Stimulated activated CD4-positive, alpha-beta T cell treated with anti-CD3 and anti-CD28 coated beads, Interleukin-1b, Interleukin-23, amount 100 ng/mL, for 48 hours (primary cell): Measurements from ENCODE around the gene GOLT1A.

Experiments
- DNase-seq: peaks from one replicate; pipeline ENCODE4 v3.0.0-alpha.2; 2020

The GOLT1A gene

DNA sequence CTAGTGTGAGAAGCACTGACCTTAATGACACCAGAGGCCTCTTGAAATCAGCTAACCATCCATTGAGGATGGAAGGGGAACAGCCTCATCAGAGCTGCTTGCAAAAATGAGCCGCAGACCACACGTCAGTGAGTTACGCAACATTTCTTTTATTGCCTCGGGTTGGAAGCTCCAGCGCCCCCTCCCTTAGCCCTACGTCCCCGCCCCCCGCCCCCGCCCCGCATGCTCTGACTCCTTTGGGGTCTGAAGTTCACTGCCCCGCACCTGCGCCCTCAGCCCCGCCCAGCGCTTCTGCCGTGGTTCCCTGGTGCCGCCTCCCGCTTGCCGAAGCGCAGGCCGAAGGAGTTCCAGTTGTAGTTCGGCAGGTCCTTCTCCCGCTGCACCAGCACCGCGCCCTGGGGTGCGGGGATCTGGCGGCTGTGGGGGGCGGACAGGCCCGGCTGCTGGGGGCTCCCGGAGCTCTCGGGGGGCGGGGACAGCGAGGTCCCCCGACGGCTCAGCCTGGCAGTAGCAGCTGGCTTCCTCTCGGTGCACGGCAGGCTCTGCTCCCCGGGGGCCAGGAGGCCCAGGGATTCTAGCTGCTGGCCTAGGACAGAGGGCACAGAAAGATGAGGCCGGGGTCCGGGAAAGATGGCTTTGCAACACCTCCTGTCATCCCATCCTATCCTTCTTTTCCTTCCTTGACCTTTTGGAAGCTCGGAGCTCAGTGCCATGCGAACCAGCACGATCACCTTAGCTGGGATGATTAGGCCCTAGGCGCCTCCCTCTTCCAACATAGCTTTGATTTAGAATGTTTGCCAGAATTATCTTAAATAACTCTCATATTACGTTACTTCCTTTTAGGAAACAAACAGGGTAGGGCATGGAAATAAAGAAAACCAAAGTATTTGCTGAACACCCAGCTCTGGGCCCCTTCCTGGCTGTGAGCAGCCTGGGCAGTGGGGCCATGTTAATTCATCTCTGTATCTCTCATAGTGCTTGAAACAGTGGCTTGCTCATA is 23.3 kb downstream of the GOLT1A start:
- DNase-seq: no peak

DNA sequence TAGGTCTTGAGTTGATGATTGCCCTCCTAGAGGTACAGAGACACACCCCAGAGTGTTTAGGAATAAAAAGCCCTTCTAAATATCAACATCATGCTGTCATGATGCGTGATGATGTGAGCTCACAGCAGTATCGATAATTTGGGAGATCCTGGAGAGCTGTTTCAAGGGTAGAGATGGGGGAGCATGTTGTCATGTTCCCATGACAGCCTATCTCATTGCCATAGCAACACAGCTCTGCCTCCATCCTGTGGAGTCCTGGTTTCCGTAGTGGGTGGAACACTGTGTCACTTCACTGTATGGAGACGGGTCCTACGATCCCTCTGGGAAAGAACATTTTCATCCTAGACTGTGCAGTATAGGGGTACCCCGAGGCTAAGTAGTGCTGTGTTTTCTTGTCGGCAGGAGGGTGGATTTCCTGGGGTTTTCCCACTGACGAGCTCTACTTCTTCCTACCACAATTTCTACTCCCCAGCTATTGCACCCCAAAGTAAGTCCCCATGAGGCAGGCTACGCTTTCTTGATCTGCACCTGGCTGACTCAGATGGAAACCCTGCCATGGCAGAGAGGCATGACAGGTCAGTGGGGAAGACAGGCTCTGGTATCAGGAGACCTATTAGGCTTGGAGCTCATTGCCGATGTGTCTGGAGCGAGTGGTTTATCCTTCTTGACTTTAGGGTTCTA is 24.7 kb downstream of the GOLT1A start:
- no peak for DNase-seq

DNA sequence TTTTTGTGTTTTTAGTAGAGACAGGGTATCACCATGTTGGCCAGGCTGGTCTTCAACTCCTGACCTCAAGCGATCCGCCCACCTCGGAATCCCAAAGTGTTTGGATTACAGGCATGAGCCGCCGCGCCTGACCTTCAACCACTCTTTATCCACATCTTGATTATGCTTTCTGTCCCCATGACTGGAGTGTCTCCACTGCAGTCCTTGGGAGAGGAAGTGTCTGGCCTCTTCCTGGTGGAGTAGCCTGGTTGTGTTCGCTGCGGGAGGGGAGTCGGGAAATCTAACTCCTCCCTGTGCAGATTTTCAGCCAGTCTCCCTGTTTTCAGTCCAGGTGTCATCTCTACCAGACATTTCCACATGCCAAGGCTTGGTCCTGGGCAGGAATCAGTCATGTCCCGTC is 27.2 kb downstream of the GOLT1A start:
- no peak for DNase-seq

DNA sequence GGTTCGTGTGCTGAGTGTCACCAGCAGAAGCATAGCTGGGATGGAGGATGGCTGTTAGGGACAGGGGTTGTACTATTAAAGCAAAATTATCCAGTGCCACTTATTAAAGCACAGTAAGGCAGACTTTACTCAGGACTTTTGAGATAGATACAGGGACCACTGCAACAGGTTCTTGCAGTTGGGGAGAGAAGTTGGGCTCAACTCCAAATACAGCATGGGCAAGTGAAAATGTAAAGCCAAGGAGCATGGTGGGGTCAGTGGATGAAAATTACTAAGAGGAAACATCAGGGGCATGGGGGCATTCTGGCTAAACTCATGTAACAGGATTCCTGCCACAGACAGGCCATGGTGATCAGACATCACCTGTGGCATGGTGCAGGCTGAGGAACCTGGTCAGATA is 32.7 kb downstream of the GOLT1A start:
- DNase-seq: no peak

DNA sequence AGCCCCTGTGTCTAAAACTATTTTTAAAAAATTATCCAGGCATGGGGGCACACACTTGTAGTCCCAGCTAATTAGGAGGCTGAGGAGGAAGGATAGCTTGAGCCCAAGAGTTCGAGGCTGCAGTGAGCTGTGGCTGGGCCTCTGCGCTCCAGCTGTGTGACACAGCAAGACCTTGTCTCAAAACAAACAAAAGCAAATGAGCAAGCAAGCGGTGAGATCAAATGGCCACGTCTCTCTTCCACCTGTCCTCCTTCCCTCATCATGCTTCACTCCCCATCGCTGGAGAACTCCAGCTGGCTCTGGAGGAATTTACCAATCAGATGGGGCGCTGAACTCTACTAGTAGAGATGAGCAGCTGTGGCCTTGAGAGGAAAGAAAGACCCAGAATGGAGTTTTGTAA is 33.7 kb downstream of the GOLT1A start:
- no peak for DNase-seq

DNA sequence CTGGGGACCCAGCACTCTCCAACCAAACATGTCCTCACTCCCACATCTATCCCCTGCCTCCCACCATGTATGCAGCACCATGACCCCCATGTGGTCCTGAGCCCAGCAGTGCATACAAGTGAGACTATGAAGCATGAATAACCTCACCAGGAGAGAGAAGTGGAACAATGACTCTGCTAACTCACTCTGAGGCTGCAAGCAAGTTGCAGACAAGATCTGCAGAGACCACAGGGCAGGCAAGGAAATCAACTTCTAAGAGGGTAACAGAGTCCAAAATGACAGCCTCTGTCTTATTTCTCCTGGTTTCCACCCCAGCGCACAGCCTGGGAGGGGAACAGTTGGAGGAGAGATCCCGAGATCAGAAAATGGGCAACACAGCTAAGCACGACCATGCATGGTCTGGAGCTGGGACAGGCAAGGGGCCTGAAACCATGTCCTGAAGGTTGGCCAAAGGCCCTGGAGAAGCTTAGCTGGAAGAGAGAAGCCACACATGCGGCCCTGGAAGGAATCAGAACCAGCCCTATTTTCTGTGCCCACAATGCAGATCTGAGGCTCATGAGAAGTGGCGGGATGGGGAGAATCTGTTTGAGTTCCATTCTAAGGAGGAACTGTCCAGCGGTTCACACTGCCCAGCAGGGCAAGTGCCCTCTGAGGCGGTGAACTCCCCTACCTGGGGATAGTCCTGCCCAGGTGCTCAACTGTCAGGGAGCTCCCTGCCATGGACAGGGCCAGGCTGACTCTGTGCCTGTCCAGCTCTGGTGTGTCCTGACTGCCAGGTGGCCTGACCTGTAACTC is 35.1 kb downstream of the GOLT1A start:
- DNase-seq: no peak

DNA sequence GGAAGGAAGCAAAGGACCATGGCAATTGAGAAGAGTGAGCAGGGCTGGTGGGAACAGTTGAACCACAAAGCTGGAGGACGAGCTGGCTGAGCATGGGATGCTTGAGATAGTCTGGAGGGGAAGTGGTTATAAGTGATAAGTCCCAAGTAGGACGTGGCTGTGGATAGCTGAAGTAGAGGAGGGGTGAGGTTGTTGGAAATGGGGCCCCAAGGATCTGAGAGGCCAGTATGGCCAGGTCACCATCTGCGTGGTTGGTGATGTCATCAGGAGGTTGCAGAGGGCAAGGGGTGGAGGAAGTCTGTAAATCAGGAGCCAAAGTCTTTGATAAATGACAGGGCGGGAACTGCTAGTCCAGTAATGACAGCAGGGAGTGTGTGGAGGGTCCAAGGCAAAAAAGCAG is 36.7 kb downstream of the GOLT1A start:
- DNase-seq: no peak

DNA sequence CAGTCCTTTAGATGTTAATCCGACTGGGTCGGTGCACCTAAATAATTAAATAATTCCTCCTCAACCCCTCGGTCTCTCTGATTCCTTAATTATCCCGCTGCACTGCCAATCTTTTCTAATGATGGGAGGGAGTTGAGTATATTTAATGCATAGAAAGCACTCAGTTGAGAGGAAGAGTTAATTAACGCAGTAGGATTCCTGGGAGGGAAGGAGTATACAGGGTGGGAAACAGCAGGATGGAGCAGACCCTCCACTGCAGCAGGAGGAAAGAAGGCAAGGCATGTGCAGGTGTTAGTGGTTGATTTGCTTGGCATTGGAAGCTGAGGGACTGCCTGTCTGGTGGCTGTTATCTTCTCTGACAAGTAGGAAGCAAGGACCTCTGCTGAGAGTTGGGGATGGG is 37.7 kb downstream of the GOLT1A start:
- no peak for DNase-seq

DNA sequence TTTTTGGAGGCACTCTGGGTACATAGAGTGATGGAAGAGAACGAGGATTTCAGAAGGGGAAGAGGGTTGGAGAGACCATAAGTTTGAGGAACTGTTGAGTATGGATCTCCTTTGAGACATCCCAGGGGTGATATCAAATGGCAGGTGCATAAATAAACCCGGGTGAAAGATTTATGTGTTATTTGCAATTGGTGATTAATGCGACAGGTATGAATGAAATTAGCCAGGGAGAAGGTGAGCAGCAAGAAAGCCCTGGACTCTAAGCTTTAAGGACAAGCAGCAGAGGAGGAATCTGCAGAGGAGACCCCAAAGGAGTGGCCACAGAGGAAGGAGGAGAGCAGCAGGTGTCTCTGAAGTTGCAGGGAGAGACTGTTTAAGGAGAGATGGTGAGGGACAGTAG is 38.8 kb downstream of the GOLT1A start:
- no peak for DNase-seq

DNA sequence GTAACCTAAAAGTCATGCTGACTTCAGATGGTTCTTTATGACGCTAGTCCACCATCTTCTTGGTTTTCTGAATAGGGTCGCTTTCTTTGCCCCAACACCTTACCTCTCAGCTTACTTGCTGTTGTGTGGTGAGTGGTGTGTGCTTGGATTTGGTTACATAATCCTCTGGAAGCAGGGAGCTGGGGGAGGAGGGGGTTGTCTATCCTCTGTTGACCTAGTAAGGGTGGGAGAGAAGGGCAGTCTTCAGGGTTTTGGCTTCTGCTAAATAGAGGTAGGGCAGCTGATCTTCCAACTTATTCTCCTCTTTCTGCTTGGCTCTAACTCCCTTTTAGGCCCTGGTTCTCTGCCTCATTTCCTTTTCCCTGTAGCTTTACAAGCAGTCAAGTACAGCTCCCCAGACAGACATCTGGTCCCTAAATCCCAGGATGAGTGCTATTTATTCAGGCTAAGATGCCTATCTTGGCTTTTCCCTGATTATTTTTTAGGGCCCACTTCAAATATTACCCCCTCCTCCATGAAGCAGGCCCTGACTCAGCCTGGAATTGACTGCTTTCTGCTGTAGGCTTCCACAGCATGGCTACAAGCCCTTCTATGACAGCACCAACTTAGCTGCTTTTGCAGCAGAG is 41.3 kb downstream of the GOLT1A start:
- DNase-seq: no peak

DNA sequence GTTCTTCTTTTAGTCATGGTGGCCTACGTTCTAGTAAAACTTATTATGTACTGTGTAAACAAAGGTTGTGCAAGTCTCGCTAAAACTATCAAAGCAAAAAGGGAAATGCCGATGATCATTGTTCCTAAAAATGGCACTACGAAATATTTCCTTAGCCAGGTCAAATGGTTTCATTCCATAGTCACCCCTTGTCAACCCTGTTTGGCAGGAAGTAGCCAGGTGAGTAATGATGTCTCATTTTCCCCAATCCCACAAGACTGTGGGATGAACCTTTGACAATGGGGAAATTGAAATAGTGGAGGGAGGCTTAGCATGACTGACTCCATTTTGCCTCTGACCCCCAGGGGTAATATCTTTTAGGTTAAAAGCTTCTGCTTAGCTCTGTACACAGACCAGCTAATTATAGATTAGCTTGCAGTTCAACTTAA is 42.0 kb downstream of the GOLT1A start:
- no peak for DNase-seq

DNA sequence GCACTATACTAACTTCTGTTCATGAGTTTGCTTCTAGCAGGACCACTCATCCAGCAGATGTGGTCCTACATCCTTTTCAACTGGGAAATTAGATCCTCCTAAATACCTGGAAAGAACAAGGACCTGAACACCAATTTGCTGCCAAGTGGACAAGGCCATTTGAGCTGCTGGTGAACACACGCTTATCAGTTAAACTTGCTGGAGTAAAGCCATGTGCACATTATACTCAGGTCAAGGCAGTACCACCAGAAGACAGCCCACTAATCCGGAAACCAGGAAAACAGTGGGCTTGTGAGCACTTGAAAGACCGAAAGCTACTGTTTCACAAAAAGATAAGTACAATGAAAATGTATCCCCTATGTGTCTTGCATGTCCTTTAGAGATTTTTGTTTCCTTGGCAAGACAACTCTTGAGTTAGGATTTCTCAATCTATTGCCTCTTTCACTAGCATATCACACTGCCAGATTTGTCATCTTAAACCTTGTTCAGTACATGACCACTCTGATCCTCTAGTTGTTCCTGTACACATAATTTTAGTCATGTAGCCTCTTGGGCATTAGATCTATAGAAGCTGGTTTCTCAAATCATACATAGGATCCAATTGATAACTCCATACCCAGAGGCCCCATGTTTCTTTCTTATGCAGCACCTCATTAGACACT is 43.2 kb downstream of the GOLT1A start:
- no peak for DNase-seq

DNA sequence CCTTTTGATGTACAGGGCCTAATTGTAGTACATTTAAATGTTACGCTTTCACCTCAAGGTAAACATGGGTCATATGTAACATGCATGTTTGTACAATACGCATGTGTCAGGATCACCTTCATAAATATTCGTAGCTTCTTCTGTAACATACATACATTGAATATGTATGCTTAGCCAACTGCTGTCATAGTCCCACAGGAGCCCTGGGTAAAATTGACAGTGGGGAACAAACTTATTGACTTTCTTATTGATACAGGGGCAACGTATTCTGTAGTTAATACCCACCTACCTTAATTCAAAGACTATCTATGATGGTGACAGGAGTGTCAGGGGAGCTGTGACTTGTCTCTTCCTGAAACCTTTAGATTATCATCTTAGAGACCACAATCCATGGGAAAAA is 43.9 kb downstream of the GOLT1A start:
- DNase-seq: no peak

DNA sequence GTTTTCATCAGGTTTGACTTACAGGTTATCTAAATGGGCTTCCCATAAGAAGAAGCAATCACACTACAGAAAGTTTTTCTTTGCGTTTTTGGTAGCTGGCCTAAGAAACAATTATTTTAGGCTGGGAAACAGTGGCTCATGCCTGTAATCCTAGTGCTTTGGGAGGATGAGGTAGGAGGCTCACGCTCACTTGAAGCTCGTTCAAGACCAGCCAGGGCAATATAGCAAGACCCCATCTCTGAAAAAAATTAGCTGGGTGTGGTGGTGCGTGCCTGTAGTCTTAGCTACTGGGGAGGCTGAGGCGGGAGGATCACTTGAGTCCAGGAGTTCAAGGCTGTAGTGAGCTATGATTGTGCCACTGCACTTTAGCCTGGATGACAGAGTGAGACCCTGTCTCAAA is 46.1 kb downstream of the GOLT1A start:
- no peak for DNase-seq

DNA sequence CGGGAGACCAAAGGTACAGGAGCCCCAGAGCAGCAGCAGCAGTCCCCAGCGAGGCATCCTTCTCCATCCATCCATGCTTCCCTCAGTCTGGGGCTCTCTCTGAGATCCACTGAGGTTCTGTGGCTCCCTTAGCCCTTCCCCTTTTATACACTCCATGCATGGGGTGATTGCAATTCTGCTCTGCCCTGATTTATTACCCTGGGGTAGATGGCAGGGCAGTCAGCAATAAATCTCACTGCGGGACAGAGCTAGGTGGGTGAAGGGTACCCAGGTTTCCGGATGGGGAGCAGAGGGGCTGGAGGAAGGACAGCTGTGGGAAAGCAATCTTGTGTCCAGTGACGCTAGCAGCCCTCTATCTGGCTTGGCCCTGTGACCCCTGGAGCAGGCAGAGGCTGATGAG is 47.6 kb downstream of the GOLT1A start, which contains the start of gene REN:
Gene REN, minus strand, starts transcription at position 119 of the 400 bp plus-strand sequence. Its CDS starts 44 bp downstream, at position 75.
- no peak for DNase-seq

DNA sequence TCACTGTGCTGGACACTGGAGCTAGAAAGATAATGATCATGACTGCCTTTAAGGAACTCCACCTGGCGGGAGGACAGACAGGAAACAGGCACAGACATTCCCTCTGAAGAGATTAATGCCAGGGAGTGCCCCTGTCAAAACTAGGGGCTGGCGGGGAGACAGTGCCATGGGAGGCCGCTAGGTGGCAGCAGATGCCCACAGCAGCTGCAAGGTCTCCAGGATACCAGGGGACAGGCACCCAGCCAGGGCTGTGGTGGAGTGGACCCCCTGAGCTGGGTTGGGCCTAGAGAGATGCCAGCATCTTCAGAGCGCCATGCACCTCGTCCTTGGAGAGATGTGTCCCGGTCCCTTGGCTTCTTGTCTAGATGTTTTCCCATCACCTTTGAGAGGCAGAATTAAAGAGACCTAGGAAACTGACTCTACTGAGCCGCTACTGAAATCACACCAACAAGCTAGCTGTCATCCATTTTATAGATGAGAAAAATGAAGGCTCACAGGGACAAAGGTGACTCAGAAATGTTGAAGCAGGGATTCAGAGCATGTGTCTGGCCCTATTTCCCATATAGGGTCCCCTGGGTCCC is 51.2 kb downstream of the GOLT1A start:
- peak; percentile 76 for DNase-seq

DNA sequence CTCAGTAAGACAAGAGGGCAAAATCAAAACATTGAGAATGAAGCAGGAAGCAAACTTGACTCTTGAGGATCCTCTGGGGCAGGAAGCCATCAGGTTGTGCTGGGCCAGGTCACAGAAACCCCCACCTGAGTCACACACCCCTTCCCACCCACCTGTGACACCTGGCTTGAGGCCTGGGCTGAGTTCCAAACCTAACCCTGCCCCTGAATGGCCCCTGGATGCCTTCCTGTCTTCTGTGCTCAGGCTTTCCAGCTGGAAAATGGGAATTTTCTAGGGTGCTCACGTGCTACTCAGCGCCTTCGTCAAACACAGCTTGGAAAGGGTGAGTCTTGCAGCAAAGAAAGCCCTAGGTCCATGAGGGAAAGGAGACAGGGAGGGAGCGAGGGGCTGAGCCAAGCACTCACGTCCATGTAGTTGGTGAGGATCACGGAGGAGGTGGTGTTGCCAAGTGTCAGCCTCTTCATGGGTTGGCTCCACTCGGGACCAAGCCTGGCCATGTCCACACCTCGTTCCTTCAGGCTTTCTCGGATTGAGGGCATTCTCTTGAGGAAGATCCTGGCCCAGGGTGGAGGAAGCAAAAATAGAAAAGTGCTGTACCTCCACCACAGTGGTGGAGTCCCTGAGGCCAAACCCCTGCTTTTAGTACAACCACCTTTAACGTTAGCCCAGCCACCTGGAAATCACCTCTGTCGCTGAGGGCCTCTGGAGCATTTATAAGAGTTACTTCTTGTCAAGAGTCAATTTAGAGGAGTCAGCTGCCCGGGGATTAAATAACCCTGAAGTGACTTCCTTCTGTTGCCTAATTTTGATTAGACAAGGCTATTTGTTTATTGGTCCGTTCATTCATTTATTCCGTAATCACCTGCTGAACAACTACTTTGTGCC is 51.9 kb downstream of the GOLT1A start:
- no peak for DNase-seq

DNA sequence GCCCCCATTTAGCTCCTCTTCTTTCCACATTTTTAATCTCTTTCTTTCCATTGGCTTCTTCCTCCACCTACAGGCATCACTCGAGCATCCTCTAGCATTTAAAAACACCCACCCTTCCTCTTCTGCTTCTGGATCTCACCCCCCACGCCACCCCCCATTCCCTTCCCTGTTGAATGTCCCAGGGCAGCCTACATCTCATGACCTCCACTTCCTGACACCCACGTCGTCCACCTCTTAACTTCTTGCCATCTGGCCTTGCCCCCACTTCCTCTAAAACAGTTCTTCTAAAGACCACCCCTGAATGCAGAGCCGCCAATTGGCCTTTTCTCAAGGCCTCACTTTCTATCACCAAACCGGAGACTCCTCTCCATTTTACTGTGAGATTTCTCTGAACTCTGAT is 55.8 kb downstream of the GOLT1A start:
- no peak for DNase-seq

DNA sequence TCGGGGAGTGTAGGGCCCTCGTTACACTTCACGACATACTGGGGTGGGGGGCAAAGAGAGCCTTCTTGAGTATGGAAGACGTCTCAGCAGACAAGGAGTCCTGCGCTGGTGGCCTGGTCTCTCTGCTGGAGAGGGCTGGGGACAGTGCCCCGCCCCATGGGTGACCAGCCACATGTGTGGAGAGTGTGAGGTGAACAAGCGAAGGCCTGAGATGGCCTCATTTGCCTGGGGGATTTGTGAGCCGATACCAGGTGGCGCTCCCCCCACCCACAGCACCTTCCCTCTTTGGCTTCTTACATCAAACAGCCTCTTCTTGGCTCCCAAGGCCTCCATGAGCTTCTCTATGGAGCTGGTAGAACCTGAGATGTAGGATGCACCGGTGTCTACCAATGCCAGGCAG is 57.9 kb downstream of the GOLT1A start:
- DNase-seq: no peak

DNA sequence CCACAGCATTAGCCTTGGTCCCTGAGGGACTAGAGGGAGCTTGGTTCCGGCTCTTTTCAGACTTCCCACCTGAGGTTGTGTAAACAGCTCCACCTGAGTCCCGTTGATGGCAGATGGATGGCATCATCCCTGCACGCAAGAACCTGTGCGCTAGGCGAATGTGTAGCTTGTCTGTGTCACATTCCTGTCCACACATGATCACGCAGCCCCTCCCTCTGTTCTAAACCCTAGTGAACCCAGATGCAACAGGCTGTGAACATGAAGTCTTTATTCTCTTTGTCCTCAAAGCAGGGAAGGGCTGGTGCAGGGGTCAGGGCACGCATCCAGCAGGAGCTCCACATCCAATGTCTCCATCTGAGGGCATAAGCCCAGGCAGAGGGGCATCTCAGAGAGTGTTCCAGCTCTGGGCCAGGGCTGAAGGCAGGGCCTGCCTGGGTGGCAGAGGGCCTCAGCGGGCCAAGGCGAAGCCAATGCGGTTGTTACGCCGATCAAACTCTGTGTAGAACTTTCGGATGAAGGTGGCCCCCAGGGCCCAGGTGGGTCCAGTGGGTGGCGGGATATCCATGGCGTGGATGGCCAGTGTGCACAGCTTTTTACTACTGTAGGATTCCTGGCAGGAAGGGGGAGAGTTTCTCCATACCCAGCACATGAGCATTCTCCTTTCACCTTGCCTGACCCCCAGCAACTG is 59.1 kb downstream of the GOLT1A start:
- no peak for DNase-seq
